ENCODE measurements around the gene LARGE1.

DNA sequence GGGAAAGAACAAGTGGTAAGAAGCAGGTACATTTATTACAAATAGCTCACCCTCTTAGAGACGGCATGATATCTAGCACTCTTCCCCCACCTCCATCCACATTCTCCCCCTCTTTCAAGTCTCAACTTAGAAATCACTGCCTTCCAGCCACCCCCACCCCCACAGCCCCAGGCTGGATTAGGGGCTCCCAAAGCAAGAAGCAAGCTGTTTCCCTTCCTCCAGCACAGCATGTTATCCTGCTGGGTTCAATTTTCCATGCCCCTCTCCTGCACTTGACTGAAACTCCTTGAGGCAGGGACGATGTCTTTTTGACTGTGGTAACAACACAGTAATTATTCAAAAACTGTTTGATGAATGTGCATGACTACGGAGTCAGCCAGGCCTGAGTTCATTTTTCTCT is 350.7 kb downstream of the LARGE1 start:
- TF ChIP-seq POLR2A (IDR thresholded peaks at IDR 0.05) (no peak), CTCF (IDR thresholded peaks at IDR 0.05) (no peak)
